ENCODE results near the gene SERPINB6.
"Not testable (repeated sequence)": the region's sequence is repeated elsewhere in the genome, so short reads cannot be mapped to it uniquely, and the experiment has no call there.

Gene SERPINB6

DNA sequence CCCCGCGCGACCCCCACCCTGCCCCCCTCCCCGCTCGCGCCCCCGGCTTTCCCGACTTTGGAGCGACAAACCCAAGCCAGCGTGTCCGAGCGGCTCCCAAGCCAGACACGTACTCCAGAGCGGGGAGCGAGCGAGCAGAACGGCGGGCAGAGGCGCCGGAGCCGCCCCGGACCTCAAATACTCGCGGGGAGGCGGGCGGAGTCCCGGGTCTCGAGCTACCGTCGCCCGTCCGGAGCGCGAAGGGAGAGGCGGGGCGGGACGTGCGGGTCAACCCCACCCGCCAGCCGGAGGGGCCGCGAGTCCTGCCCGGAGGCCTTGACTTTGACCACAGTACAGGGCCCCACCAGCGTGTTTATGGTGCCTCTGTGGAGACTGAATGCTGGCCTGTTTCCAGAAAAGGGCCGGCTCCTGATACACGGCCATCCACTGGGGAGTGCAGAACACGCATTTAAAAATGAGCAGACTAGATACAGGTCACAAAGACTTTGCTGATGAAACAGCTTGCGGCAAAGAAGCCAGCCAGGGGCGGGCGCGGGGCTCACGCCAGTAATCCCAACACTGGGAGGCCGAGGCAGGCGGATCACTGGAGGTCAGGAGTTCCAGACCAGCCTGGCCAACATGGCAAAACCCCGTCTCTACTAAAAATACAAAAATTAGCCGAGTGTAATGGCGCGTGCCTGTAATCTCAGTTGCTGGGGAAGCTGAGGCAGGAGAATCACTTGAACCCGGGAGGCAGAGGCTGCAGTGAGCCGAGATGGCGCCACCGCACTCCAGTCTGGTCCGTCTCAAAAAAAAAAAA is at the start of gene SERPINB6:
SERPINB6 (minus strand) TSS at position 148 of the 799 bp plus-strand sequence. CDS start 12,235 bp downstream, outside the sequence.
- no peak for DNase-seq

GRCh38 chr6:3019749-3020320 is 48.5 kb upstream of the SERPINB6 start:
- DNase-seq: no peak

DNA sequence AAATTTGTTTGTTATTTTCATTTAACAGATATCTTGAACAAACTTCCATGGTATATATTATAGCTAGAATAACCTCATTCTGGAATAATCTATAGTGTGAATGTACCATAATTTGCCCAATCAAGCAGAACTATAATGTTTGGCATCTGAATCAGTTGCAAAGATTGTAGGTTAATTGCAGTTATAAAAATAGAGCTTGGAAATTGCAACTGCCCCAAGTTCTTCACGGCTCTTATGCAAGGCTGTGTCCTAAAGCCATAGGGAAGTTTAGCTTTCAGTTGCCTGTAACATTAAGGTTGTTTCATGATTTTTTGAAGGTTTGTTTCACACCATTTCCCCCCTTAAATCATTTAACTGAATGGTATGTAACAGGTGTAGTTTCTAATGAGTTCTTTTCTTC is 47.7 kb upstream of the SERPINB6 start:
- DNase-seq: no peak

- no peak for DNase-seq
These were observed 45.9 kb upstream of the SERPINB6 start for GRCh38 chr6:3017304-3017703.

DNA sequence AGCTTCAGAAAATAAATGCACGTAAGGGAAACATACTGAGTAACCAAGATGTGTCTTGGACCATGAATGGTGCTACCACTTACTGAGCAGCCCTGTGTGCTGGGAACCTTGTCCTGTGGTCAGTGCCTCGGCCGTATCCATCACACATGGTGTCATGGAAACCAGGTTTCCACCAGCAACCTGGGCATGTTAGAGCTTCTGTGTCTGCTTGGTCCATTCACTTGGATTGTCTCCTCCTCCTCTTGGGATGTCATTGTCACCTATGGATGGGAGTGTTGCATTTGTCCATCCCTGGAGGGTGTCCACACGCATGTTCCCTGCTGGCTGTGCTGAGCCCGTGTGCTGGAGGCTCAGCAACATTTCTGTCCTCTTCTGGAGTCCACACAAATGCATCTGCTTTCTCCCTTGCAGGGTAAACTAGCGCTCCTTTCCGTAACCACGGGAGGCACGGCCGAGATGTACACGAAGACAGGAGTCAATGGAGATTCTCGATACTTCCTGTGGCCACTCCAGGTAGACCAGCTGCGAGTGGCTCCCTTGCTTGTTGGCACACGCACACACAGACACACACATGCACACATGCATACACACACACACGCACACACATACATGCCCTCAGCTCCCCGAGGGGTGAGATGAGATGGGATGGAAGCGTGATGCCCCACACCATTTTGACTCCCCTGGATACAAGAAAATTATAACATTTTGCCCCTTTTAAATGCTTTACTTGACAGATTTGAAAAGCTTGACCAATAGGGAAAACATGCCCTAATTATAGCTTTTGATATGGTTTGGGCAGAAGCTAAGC is 45.3 kb upstream of the SERPINB6 start:
- DNase-seq: no peak

GRCh38 chr6:3015144-3015543 is 43.8 kb upstream of the SERPINB6 start:
- DNase-seq: no peak

- no peak for DNase-seq
These were observed 43.3 kb upstream of the SERPINB6 start for GRCh38 chr6:3014675-3015066.

DNA sequence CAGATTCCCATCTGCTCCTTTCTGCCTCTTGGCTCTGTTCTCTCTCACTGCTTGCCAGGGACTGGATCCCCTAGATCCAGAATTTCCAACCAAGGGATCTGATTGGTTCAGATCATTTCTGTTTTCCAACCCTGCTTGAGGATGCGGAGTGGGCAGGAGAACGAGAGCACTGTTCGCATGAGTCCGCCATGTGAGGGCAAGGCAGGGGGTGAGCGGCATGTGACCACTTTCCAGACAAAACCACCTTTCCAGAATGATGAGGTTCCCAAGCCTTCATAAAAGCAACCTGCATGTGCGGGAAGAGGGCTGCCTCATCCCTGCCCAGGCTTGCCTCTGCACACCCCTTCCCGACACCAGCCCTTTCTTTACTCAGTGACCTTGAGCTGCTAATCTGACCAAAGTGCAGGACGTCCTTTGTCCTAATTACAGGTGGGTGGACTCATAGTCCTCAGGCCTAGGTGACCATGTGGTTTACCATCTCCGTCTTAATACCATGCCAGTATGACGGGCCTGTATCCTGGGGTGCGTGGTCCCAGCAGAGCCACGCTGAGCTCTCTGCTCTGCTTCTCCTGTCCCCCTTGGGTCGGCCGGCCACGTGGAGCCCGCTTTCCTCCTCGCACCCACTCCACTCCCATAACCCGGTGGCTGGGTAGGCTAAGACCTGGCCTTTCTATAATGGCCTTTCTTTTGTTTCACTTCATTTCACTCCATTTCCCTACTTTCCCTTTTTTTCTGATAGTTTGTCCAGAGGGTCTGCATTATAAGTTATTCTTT is 42.7 kb upstream of the SERPINB6 start:
- DNase-seq: no peak

- DNase-seq: no peak
These were observed 42.1 kb upstream of the SERPINB6 start for GRCh38 chr6:3013486-3013885.

DNA sequence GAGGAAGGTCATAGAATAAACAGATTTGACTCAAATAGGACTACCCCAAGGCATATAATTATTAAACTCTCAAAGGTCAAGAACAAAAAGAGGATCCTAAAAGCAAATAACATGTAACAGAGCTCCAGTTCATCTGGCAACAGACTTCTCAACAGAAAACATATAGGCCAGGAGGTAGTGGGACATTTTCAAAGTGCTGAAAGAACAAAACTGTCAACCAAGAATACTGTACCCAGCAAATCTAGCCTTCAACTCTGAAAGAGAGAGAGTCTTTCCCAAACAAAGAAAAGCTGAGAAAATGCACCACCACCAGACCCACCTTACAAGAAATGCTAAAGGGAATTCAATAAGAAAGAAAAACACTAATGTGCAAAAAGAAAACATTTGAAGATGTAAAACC is 40.2 kb upstream of the SERPINB6 start:
- no peak for DNase-seq

DNA sequence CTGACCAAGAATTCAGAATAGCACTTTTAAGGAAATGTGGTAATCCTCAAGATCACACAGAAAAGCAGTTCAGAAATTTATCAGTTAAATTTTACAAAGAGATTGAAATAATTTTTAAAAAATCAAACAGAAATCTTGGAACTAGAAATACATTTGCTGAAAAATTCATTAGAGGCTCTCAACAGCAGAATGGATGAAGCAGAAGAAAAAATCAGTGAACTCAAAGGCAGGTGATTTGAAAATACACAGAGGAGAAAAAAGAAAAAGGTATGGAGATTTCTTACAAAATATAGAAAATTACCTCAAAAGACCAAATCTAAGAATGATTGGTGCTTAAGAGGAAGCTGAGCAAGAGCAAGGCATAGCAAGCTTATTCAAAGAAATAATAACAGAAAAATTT is 39.8 kb upstream of the SERPINB6 start:
- DNase-seq: no peak

DNA sequence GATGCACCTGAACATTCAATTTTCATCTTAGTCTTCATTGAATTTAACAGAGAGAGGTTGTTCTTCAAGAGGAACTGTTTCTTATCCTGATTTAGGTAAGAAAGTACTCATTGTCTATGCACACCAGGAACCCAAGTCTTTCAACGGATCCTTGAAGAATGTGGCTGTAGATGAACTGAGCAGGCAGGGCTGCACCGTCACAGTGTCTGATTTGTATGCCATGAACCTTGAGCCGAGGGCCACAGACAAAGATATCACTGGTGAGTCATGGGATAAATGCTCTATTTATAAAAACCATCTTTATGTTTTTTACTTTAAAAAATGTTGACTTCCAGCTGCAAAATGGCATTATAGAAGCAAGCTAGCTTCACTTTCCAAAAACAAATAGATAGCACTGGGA is 38.6 kb upstream of the SERPINB6 start:
- DNase-seq: no peak

DNA sequence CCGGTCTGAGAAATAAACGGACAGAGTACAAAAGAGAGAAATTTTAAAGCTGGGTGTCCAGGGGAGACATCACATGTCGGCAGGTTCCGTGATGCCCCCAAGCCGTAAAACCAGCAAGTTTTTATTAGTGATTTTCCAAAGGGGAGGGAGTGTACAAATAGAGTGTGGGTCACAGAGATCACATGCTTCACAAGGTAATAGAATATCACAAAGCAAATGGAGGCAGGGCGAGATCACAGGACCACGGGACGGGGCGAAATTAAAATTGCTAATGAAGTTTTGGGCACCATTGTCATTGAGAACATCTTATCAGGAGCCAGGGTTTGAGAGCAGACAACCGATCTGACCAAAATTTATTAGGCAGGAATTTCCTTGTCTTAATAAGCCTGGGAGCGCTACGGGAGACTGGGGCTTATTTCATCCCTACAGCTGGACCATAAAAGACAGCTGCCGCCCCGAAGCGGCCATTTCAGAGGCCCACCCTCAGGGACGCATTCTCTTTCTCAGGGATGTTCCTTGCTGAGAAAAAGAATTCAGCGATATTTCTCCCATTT is 37.4 kb upstream of the SERPINB6 start:
- DNase-seq: not testable (repeated sequence)

- DNase-seq: no peak
These were observed 36.2 kb upstream of the SERPINB6 start for GRCh38 chr6:3007571-3007970.

DNA sequence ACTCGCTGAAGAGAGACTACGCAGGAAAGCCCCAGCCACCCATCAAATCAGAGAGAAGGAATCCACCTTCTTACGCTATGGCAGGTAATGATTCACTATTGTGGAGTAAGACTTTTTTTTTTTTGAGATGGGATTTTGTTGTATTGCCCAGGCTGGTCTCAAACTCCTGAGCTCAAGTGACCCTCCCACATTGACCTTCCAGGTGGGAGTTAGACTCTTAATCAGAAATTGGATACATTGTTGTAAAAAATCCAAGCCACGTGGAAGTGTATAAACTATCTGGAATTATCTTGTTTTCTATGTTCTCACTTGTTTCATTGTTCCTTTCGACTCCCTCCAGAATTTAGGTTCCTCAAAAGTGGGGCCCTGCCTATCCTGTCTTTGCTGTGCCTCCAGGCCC is 35.1 kb upstream of the SERPINB6 start:
- DNase-seq: no peak

DNA sequence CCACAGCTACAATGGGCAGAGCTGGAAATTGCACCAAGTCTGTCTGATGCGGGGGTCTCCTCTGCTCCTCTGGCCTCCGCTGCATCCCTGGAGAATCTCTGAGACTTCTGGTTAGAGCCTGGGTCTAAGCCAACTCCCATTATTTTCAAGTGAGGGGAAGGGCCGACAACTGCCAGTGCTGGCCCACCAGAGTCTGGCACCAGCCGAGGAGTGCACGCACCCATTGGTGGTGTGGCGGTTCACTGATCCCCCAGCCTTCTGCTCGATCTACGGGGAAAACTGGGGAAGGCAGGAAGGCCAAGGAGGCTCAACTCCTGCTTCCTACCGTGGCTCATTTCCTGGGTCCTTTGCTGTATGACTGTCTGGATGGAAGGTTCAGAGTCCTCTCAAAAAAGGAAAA is 34.5 kb upstream of the SERPINB6 start:
- DNase-seq: no peak

DNA sequence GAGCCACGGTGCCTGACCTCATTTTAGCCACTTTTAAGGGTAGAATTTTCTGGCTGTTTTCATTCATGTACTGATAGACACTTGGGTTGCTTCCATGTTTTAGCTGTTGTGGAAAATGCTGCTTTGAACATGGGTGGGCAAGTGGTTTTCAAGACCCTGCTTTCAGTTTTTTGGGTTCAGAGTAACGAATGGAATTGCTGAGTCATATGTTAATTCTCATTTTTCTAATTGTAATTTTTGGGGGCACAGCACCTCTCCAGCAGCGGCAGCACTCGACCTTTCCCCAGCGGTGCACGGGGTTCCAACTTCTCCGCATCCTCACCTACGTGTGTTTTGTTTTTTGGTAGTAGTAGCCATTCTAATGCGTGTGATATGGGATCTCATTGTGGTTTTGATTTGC is 33.7 kb upstream of the SERPINB6 start:
- no peak for DNase-seq

GRCh38 chr6:3003226-3003625 is 31.9 kb upstream of the SERPINB6 start:
- not testable (repeated sequence) for DNase-seq

- peak; percentile 56 for DNase-seq
These were observed 30.5 kb upstream of the SERPINB6 start for GRCh38 chr6:3001773-3002293.

GRCh38 chr6:3001146-3001772 is 29.9 kb upstream of the SERPINB6 start:
- no peak for DNase-seq

DNA sequence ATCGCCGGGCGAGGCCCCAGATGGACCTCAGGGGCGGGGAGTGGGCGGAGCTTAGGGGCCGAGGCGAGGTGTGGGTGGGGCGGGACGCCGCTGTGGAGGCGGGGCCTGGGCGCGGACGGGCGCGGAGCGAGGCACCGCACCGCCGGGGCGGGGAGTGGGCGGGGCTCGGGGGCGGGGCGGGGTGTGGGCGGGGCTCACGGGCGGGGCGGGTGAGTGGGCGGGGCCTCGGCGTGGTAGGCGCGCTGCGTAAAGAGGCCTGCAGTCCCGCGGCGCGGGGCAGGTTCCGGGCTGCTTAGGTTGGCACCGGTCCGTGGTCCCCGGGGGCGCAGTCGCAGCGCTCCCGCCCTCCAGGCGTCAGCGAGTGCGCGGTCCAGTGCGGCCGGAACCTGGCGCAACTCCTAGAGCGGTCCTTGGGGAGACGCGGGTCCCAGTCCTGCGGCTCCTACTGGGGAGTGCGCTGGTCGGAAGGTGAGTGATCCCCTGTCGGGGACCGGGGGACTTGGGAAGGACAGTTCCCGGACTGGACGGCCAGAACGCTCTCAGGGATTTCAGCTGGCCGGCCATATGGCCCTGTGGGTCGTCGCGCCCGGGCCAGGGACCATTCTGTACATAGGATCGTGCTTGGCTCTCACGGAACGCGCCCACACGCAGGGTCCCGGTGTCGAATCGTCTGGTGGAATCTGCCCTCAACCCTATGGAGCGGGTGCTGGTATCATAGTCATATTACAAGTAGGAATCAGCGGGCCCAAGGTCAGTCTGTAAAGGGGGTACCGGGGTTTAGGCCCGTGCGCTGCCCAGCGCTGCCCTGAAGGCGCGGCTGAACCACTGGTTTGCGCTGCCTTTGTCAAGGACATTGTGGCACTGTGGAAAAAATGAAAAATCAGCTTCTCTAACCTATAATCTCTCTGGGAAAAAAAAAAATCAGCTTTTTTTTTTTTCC is 28.5 kb upstream of the SERPINB6 start, which contains the start of gene NQO2:
NQO2 (plus strand) TSS at position 277 of the 940 bp plus-strand sequence. CDS start 6,659 bp downstream, outside the sequence.
- peak; percentile 89 for DNase-seq

Measured in 8988T (cell line).